ENCODE data around the gene POLR2A.

GRCh38 chr17:7511108-7511507 lies 26.9 kb downstream of the POLR2A start:
- TF ChIP-seq POLR2A (IDR thresholded peaks at IDR 0.05): no peak
- no peak for TF ChIP-seq CTCF (IDR thresholded peaks at IDR 0.05)
- no peak for TF ChIP-seq POLR2AphosphoS5 (IDR thresholded peaks at IDR 0.05)

Data from breast epithelium (tissue), 3 donors.